GM21390 (cell line): ENCODE measurements around the gene AVP.
A peak's percentile ranks its signal among the peaks of the same experiment; 100 is the strongest.

ENCODE experiments used
- ATAC-seq: cut with Tn5 transposase; IDR thresholded peaks from one replicate; pipeline ENCODE4 v1.9.1; 2021; ENCODE audit not compliant: unreplicated experiment

Gene AVP

GRCh38 chr20:3047486-3048419 is 36.8 kb downstream of the AVP start:
- no peak for ATAC-seq

DNA sequence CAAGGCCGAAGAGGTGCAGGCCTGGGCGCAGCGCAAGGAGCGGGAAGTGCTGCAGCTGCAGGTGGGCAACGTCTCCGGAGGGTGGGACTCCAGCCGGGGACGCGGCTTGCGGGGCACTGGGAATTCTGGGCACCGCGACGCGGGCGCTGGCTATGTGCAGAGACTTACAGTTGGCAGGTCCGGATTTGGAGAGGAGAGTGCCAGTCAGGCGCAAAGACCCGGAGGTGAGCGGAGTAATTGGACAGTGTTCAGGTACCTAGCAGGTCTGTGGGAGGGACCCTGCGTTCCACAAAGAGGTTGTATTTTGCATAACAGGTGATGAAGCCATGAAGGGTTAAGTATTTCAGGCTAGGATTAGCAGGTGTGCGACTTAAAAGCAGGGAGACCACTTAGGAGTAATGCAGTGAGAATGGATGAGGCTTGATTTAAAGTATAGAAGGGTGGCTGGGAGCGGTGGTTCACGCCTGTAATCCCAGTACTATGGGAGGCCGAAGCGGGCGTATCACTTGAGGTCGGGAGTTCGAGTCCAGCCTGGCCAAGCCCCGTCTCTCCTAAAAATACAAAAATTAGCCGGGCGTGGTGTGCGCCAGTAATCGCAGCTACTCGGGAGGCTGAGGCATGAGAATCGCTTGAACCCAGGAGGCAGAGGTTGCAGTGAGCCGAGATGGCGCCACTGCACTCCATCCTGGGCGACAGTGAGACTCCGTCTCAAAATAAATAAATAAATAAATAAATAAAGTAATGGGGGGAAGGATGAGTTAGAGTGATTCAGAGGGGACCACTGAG is 37.7 kb downstream of the AVP start:
- ATAC-seq = no peak

DNA sequence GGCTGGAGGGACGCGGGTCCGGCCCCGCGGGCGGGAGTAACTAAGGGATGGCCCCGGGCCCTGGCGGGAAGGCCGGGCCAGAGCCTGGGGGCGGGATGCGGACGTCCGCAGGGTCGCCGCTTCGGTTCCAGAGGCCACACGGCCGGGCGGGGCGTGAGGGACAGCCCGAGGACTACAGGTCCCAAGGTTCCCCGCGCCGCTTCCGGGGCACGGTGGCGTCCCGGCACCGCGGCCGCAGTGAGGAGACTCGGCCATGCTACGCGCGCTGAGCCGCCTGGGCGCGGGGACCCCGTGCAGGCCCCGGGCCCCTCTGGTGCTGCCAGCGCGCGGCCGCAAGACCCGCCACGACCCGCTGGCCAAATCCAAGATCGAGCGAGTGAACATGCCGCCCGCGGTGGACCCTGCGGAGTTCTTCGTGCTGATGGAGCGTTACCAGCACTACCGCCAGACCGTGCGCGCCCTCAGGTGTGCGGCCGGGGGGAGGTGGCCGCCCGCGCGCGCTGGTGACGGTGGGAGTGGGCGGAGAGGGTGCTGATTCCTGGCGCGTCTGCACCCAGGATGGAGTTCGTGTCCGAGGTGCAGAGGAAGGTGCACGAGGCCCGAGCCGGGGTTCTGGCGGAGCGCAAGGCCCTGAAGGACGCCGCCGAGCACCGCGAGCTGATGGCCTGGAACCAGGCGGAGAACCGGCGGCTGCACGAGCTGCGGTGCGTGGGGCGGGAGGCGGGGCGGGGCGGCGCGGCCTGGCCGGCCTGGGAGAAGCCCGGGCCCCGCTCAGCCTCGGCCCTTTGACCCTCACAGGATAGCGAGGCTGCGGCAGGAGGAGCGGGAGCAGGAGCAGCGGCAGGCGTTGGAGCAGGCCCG is 38.5 kb downstream of the AVP start, which contains the start of gene MRPS26:
Gene MRPS26 (plus strand): TSS at position 237 of the 861 bp plus-strand sequence. CDS start 17 bp downstream, at position 254.
- peak; percentile 88 for ATAC-seq

- peak; percentile 44 for ATAC-seq
Measured at GRCh38 chr20:3045042-3045815, 39.3 kb downstream of the AVP start.

DNA sequence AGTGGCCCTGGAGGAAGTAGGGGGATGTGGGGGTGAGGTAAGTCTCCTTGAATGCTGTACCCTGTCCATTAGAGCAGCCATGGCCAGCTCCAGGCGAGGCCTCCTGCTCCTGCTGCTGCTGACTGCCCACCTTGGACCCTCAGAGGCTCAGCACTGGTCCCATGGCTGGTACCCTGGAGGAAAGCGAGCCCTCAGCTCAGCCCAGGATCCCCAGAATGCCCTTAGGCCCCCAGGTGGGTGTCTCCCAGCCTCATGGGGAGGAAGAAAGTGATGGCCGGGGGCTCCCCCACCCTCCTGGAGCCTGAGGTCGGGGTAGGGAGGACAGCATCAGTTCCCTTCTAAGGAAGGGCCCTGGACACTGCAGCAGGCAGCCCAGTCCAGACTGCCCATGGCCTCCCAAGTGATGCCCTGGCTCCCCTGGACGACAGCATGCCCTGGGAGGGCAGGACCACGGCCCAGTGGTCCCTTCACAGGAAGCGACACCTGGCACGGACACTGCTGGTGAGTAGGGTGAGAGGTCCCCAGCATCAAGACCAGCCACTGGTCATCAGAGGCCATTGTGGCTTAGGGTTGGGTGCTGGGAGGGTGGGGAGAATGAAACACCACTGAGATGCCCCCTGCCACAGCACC is 40.1 kb downstream of the AVP start:
- no peak for ATAC-seq

DNA sequence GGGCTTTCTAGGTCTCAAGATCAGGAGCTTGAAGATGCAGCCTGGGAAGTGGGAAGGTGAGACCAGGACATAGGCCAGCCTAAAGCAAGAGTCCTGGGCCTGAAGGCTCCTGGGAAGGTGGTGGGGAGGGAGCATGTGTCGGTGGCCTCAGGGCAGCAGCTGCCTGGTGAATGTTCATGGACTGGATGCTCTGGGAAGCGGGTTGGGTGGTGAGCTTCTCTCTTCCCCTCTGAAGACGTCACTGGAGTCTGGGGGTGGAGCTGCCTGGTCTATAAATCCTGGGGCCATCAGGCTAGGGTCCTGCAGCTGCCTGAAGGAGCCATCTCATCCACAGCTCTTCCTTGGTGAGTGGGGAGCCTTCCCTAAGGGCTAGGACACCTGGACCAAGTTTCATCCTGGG is 41.2 kb downstream of the AVP start, which contains the start of gene GNRH2:
Gene GNRH2 (plus strand): TSS at position 301 of the 400 bp plus-strand sequence. CDS start 793 bp downstream, outside the sequence.
- ATAC-seq = no peak

DNA sequence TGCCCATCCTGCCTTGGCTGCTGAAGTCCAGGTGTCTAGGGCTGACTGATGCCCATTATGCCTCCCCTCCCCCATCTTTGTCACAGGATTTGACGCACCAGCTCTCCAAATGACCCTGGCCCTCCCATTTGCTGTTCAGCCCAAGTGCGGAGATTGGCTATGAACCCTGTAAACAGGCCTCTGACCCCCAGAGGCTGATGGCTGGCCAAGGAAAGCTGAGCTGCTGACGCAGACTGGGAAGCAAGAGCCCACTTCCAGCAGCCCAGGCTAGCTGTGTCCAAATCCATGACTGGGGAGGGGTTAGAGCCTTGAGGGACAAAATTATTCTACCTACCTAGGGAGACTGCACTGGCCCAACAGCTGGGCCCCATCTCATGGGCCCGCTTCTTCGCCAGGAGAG is 41.9 kb downstream of the AVP start:
- no peak for ATAC-seq

DNA sequence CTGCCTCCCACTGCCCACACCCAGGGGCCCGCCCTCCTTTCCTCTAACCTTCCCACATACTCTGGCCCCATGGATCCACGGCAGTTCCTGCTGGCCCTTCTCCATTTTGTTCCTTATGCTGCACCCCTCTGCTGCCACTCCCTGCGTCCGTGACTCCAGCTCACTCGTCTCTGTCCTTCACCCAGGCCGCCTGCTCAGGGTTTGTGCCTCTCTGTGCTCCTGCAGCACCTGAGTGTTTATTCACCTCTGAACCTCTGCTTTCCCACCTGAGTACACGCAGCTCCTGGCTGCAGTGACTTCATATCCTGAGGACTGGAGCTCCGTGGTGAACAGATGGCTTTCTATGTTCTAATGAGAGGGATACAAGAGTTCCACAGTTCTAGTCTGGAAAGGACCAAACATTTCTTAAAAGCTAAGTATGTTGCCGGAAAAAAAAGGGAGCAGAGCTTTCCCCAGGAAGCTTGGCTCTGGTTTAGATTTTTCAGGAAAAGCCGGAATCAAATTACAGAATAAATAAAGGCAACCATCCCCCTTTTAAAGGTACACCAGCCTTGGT is 42.6 kb downstream of the AVP start:
- no peak for ATAC-seq

DNA sequence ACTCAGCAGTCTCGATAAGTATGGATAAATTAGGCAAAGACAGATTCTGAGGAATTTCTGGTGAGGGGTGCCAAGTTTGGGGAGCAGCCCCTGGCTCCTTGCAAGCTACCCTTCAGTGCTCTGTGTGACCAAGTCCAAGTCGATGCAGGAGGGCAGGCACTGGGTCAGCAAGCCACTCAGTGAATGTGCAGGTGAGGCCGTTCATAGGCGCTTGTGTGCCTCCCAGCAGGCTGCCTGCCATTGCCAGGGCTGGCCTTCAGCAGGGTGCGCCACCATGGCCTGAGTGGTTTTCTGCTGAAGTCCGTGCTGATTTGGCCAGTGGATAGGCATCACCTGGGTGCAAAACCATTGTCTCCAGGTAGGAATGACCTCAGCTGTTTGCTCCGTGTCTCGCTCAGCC is 44.4 kb downstream of the AVP start:
- ATAC-seq = no peak

GRCh38 chr20:3039426-3039825 is 45.1 kb downstream of the AVP start:
- no peak for ATAC-seq

DNA sequence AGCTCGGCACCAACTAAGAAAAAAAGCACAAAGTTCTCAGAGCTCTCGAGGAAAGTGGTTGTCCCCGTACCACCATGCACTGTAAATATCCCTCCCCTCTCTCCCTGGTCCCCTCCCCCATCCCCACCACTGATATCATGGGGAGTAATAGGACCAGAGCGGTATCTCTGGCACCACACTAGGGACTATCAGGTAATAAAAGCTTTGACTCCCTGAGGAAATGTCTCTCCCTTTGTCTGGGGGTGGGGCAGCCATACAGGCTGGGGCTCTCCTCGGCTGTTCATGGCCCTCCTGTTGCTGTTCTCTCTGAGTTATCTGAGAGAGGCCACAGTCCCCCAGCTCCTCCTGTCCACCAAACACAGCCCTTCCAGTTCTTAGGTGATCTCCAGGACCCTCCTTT is 46.1 kb downstream of the AVP start:
- no peak for ATAC-seq

GRCh38 chr20:3037654-3038053 is 46.9 kb downstream of the AVP start:
- no peak for ATAC-seq

DNA sequence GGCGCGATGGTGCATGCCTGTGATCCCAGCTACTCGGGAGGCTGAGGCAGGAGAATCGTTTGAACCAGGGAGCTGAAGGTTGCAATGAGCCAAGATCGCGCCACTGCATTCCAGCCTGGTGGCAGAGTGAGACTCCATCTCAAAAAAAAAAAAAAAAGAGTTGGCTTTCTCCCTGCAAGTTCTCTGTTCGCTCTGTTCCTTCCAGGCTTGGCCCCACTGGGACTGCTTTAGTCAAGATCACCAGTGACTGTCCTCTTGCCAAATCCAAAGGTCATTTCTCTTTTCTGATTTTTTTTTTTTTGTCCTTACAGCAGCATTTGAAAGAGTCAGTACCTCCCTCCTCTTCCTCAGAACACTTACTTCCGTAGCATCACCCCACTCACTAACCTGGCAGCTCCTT is 51.9 kb downstream of the AVP start:
- ATAC-seq = no peak
